ENCODE measurements around the gene TRIP4.
A peak's percentile ranks its signal among the peaks of the same experiment; 100 is the strongest.
"Not testable (repeated sequence)": the region's sequence is repeated elsewhere in the genome, so short reads cannot be mapped to it uniquely, and the experiment has no call there.

TRIP4 gene

DNA sequence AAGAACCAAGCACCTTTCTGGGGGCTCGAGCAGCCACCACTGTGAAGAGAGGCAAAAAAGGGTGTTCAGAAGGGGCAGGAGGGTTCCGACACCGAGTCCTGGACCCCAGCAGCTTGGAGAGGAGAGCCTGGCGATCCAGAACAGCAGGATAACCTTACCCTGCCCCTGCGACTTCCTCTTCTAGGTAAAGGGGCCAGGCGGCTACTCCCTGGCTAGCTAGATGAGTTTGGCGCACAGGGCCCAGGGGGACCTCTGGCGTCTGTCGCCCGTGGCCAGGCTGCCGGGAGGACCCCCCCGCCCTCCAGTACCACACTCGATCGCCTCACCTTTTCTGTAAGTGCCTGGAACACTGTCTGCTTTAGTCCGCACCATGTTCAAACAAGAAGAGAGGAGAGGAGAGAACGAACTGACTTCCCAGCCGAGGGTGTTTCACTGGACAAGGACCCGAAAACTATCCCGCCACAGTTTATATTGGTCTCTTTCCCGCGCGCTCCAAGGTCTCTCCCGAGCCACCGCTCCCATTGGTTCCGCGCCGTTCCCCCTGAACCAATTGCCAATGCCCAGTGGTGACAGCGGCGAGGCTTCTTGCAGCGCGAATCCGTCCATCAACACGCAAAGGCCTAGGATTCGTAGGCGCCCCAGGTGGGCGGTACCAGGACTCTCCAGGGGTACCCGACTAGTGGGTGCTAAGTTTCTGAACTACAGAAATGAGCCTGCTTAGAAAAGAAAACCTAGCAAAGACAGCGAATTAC, 6.5 kb upstream of the TRIP4 start, which contains the start of gene PCLAF:
Gene PCLAF (minus strand): TSS at position 442 of the 752 bp plus-strand sequence. CDS start 70 bp downstream, at position 372.
- DNase-seq = peak; percentile 16 to 91 (median 84)

DNA sequence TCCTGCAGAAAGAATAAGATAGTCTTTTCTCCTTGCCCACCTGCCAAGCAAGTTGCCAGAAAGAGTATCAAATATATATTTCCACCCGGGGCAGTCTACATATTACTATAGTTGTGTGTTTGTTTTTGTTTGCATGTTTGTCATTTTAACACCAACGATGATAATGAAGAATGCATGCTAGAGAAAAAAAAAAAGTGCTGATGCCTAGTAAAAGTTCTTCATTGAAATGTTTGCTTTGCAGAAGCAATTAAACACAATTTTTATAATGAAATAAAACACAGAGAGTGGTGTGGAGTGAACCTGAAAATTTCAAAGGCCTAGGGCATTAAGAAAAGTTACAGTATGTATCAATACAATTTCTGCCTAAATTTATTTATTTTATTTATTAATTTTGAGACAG, 3.9 kb upstream of the TRIP4 start:
- no peak for DNase-seq

DNA sequence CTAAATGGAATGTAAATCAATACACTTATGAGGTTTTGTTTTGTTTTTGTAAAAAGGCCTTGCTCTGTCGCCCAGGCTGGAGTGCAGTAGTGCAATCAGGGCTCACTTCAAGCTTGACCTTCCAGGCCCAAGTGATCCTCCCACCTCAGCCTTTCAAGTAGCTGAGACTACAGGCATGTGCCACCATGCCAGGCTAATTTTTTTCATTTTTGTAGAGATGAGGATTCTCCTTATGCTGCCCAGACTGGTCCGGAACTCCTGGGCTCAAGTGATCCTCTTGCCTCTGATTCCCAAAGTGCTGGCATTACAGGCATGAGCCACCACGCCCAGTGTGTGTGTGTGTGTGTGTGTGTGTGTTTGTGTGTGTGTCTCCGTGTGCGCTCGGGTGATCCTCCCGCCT, 1.3 kb upstream of the TRIP4 start:
- no peak for DNase-seq

DNA sequence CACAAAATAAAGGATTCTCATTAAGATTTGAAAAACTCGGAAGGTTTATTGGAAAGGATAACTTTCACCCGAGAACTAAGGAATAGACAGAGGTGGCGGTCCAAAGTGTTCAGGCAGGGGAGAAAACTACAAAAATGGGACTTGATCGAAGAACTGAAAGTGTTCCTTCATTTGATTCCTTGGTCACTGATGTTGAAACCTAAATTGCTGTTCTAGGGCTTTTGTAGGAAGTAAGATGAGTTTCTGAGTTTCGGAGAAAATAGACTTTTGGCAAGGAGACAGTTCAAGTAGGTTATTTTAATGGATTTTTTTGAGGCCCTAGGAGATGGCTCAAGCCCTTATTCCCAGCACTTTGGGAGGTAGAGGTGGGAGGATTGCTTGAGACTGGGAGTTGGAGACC, 1.4 kb downstream of the TRIP4 start:
- no peak for DNase-seq

DNA sequence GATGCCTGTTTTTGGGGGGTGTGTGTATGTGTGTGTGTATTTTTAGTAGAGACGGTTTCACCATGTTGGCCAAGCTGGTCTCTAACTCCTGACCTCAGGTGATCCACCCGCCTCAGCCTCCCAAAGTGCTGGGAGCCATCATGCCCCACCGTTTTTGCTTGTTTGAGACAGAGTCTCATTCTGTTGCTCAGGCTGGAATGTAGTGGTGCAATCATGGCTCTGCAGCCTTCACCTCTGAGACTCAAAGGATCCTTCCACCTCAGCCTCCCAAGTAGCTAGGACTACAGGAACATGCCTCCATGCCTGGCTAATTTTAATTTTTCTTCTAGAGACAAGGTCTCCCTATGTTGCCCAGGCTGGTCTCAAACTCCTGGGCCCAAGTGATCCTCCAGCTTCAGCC, 4.8 kb downstream of the TRIP4 start:
- not testable (repeated sequence) for DNase-seq

DNA sequence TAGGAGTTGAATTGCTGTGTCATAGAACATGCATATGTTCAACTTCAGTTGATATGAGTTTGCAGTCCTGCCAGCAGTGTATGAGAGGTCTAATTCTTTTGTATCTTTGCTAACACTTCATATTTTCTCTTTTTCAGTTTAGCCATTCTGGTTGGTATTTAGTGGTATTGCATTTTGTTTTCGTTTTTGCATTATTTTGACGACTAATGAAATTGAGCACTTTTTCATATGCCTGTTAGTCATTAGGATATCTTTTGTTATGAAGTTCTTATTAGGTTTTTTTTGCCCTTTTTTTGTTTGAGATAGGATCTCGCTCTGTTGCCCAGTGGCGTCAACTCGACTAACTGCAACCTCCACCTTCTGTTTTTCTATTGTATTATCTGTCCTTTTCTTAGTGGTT, 9.2 kb downstream of the TRIP4 start:
- DNase-seq = no peak

DNA sequence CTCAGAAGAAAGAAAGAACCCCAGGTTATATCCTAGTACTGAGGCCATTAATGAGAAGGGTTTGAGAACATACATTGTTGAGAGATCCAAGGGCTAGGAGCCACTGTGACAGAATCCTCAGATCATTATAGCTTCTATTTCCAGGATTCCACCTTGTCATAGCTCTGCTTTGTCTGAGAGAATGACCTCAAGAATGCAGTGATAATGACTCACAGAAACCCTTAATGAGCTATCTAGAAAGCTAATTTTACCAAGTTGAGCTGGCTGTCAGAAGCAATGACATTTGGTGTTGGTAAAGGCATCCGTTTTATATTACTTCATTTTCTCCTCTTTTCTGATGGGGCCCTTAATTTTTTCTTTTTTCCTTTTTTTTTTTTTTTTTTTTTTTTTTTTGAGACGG, 10.9 kb downstream of the TRIP4 start:
- DNase-seq = no peak

DNA sequence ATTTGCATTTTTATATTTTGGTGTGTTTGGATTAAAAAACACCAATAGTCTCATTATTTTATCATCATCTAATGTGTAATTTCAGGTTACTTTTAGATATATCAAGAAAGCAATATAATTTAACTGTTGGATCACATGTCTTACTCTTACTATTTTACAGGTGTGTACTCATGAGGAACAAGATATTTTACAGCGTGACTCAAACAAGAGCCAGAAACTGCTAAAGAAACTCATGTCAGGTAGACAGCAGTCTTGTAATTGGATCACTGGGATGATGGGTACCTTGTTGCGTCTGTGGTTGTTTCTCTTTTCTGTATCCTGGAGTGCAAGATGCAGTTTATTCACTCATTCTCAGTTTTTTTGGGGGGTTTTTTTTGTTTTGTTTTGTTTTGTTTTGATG, 12.9 kb downstream of the TRIP4 start:
- DNase-seq = no peak

DNA sequence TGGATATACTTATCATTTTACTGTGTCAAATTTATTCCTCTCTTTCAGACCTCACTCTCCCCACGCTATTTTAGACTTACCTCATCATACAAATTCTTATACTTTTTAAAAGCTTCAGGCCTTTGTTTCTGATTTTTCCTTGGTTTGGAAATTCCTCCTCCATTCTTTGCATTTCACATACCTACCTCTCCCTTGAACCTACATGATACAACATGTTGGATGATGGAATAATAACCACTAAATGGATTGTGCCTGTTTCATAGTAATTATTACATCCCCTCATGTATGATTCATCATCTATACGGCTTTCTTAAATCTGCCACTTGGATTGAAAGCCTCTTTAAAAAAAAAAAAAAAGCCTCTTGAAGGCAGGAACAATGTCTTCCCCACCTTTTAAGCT, 24.6 kb downstream of the TRIP4 start:
- DNase-seq = no peak

DNA sequence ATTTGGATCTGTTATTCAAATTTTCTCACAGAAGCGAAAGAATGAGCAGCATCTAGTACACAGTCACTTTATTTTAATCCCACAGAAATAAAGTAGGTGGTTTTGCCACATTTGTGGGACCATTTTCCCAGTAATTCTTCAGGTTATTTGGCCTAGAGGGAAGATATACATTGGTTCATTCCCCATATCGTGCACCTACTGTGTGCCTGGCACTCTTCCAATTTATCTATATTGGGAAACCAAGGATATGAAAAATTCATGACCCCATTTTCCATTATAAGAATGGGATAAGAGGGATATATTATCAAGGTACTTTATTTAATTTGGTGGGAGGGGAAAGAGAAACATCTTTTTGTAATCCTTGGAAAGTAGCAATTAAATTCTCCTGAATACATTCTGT, 35.1 kb downstream of the TRIP4 start:
- no peak for DNase-seq

DNA sequence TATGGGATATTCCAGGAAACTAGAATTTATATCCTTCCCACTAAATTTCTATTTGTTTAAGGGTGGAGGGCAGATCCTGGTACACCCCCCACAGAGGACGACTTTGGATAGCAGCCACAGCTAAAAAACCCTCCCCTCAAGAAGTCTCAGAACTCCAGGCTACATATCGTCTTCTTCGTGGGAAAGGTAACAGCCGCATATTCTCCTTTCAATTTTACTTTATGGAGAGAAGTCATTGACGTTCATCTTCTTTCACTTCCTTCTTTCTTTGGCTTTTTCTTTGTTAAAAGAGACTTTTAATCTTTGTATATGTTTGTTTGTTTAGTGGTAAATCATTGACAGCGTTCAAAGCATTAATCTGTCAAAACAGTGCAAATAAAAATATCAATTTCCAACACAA, 36.3 kb downstream of the TRIP4 start:
- no peak for DNase-seq

DNA sequence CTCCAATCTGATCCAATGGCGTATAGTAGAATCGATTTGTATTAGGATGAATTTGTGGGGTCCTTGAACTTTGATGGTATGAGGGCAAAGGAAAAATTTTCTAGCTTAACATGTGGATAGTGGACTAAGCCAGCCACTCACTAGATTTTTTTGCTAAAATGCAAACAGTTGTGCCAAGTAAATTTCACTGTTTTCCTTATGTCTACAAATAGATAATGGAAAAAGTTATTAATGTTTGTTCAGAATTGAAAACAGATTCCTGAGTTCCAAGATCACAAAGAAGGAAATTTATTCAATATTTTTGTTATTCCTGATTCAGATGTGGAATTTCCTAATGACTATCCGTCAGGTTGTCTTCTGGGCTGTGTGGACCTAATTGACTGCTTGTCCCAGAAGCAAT, 37.6 kb downstream of the TRIP4 start:
- no peak for DNase-seq

DNA sequence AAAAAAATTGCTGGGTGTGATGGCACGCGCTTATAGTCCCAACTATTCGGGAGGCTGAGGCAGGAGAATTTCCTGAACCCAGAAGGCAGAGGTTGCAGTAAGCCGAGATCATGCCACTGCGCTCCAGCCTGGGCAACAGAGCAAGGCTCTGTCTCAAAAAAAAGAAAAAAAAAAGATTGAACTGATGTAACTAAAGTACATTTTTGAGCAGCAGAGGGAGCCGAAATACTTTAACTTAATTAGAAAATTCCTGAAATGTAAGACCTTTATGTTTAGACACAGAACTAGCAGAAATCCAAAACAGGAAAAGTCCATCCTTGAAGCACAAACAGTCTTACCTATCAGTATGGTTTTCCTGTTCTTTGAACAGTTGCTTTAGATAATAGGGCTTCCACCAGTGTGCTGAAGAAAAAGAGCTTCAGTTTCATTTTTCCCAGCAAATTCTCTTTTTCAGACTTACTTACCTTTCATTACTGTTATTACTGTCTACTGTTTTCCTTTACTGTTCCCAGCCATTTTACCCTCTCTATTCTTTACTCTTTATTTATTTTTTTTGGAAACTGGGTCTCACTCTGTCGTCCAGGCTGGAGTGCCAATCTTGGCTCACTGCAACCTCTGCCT, 39.3 kb downstream of the TRIP4 start:
- DNase-seq = peak in 1 of 58 donors; percentile 4

DNA sequence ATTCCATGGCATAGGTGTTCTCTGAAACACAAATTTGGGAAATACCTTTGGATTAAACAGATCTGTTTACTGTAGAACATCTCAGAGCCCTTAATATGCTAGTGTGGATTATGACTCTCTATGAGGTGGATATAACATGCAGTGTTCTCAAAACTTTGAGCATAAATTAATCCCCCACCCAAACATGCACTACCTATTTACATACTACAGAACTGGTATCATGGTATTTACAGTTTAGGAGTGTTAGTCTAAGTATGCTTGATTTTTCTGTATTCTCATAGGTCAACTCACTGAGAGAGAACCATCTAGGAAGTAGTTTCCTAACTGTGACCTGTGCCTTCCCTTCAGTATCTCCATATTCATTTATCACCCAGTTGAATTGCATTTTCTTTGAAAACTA, 41.8 kb downstream of the TRIP4 start:
- DNase-seq = no peak

DNA sequence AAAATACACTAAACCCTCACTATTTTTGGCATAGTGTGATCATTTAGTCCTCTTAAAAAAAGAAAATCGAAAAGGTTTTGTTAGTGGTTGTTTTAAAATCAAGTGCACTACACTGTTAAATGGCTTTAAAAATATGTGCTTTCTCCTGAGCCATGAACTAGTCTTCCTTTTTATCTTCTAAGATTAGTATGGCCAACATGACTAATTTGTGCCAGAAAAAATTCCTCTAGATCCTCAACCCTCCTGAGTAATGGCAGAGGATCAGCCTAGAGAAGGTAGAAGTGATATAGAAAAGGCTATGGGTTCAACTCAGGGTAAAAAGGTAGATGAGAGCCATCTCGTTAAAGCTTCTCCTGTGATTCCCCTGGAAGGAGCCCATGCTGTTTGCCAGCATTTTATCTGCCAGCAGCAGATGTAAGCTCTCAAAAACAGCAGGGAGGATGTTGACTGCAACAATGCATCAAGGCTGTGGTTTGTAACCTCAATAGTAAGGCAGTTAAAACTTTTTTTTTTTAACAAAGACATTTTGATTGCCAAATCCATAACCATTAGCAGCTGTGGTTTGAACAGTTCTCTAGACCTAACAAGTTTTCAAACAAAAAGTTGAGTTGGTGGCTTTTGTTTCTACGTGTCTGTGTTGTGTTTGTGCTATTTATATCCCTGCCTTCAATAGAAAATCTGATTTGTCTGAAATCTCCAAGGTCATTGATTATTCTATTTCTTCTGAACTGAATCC, 42.5 kb downstream of the TRIP4 start:
- DNase-seq = no peak

DNA sequence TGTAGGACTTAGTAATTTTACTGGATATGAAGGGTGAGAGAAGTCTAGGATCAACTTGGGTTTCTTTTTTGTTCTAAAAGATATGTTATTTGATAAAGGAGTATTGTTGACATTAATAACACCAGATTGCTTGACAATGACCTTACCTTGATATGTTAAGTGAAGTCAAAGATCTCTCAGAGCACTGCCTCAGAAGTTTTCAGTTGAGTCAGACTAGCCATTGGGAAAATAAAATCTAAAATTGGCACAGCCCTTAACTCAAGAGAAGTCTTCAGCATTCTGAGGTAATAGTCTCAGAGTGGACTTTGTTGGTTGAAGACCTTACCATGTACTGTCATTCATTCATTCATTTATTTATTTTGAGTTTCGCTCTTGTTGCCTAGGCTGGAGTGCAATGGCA, 50.3 kb downstream of the TRIP4 start:
- no peak for DNase-seq

DNA sequence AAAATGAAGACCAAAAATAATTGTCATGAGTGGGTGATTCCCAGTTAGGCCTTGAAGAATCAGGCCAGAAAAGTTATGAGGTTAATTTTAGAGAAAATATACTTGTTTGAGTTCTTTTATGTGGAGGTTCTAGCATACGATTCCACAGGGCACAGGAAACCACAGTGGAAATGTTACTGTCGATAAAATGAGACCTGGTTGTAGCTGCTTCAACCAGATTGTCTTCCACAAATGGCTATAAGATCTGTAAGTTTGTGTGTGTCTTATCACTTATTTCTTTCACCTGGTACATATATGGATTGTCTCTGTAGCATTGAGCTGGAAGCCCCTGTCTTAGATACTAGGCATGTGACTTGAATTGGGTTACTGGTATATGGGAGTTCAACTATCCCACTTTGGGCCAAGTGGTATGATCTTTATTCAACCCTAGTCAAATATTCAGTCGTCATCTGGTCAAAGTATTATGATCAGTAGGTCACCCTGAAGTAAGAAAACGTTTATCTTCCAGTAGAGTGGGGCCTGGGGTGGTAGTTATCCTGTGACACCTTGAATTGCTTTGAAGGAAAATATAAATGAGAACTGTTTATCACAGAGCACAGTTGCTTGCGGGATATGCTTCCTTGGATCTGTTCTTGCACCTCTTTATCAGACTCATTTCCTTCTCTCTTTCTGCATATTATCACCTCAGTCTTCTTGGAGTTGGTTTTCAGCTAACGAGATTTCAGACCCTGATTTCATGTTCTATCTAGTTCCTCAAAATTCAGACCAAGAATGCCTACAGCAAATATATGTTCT, 51.2 kb downstream of the TRIP4 start:
- DNase-seq = no peak

DNA sequence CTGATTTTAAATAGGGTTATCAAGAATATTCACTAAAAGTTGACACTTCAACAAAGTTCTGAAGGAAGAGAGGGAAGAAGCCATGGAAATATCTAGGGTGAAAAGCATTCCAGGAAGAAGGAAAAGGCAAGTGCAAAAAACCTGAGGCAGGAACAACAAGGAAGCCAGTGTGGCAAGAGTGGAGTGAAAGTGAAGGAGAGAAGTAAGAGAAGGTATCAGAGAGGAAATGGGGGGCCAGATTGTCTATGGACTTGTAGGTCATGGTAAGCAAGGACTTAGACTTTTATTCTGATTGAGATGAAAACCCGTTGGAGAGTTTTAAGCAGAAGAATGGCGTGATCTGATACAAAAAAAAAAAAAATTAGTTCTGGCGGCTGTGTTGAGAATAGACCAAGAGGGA, 54.2 kb downstream of the TRIP4 start:
- DNase-seq = no peak

DNA sequence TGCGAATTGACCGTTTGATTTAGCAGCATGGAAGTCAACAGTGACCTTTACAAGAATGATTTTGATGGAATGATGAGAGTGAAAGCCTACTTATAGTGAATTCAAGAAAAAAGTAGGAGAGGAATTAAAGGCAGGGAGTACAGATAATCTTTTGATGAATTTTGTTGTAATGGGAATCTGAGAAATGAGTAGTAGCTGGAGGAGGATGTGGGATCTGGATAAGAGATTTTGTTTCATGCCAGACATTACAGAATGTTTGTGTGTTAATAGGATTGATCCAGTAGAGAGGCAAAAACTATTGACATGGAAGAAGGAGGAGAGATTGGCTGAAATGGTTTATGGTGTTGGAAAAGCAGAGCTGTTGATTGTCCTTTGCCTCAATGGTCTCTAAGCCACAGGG, 55.4 kb downstream of the TRIP4 start:
- no peak for DNase-seq

DNA sequence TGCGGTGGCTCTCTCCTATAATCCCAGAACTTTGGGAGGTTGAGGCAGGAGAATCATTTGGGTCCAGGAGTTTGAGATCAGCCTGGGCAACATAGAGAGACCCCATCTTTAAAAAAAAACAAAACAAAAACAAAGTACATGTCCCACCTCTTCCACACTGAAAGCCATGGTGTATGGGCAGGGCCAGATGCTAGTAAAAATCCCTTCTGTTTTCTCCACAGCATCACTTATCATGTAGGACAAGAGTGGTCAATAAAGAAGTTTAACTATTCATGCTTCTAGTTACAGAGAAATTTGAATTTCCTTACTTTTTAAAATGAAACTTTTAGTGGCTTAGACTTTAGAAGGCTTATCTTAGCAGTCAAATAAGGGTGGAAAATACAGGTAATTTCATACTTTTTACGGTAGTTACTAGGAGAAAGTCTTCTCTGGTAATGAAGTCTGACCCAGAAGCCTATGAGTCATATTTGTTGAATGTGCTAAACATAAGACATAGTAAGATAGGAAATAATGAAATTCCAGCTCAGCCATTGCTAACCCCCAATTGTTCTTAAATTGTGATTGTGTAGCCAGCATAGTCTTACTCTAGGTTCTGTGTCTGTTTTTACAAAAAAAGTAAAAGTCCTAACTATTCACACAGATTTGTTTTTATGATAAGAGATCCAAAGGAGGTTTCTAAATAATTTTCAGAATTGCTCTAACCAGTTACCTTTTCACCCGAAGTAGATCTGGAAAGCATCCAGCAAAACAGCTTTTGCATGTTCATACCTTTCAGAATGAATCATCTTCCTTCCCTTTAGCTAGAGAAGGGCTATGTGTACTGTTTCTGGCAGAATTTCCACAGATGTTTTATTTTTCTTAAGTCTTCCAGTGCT, 56.3 kb downstream of the TRIP4 start:
- no peak for DNase-seq

DNA sequence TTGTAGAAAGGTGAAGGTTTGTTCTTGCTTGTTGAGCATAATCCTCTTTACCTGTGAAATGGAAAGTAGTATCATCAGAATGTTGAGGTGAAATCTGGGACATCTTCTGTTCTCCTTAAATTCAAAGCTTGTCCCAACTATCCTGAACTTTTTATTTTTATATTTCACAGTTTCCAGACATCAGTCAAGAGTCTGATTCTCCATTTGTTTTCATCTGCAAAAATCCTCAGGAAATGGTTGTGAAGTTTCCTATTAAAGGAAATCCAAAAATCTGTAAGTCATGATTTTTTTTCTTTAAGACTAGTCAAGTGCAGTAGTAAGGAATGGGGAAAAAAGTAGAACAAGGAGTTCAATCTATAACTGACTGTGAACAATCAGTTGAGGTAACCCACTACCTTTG, 57.2 kb downstream of the TRIP4 start:
- no peak for DNase-seq
